GM21619 (cell line): ENCODE results near the gene DVL3.

ENCODE experiments used
- ATAC-seq: cut with Tn5 transposase; IDR thresholded peaks from one replicate; pipeline ENCODE4 v1.9.1; 2021; ENCODE audit not compliant: unreplicated experiment

Gene DVL3

DNA sequence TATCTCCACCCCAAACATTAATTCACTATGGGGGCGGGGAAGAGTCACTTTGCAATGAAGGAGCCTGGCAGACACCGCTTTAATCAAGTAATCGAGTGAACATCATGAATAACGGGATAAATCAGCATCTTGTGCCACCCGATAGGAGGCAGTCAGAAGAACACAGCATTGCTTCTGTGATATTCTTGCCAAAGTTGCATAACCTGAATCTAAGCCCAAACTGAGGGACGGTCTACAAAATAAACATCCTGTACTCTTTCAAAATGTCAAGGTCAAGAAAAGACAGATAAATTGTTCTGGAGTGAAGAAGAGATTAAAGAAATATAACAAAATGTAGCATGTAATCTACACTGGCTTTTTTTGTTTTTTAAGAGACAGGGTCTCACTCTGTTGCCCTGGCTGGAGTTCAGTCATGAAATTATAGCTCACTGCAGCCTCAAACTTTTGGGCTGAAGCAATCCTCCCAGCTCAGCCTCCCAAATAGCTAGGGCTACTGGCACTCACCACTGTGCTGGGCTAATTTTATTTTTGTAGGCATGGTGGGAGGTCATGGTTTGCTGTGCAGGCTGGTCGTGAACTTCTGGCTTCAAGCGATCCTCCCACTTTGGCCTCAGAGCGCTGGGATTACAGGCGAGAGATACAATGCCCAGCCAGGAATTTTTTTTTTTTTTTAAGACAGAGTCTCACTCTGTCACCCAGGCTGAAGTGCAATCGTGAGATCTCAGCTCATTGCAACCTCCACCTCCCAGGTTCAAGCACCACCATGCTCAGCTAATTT lies 54.2 kb downstream of the DVL3 start:
- ATAC-seq: no peak

- ATAC-seq: no peak
Measured at GRCh38 chr3:184211297-184211696, 56.1 kb downstream of the DVL3 start.

GRCh38 chr3:184211718-184212117 lies 56.5 kb downstream of the DVL3 start:
- ATAC-seq: no peak

DNA sequence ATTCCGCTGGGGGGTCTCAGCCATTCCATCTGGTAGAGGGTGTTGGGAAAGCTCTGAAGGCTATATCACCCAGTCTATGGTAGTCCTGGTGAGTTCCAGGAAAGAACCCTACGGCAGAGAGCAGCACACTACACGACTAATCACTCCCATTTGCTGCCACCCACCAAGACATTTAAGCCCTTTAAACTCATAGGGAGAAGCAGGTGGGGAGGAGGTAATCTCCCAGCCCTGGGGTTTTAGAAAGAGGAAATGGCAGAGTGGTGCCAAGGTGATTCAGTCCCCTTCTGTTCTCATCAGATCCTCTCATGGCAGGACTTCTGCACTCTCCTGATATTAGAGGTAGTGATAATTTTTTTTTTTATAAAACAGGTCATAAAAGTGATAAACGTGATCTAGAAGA lies 63.6 kb downstream of the DVL3 start:
- no peak for ATAC-seq

- ATAC-seq: no peak
Measured at GRCh38 chr3:184222521-184222920, 67.3 kb downstream of the DVL3 start.
